Esophagus squamous epithelium (tissue), 4 donors: ENCODE measurements around the gene NFX1.
"Not testable (repeated sequence)": the region's sequence is repeated elsewhere in the genome, so short reads cannot be mapped to it uniquely, and the experiment has no call there.

Experiments
- POLR2A ChIP-seq, 4 donors: fragments of 450-650 bp; IDR thresholded peaks; one replicate each; pipeline ENCODE4 v1.6.1; 2017; ENCODE audit warnings: antibody characterized with exemption in 4 of 4, mild to moderate bottlenecking in 4 of 4, moderate library complexity in 3 of 4
- TF ChIP-seq, protein P1 (sequence below), 6 experiments: fragments of 450-650 bp in 4 of 6; fragments of 200-600 bp in 2 of 6; sonication (generic) in 2 of 6; IDR thresholded peaks; one replicate each; pipeline ENCODE4 v1.5.1; 2016 to 2019; ENCODE audit warnings: antibody characterized with exemption in 6 of 6, mild to moderate bottlenecking in 4 of 6, moderate library complexity in 4 of 6

DNA sequence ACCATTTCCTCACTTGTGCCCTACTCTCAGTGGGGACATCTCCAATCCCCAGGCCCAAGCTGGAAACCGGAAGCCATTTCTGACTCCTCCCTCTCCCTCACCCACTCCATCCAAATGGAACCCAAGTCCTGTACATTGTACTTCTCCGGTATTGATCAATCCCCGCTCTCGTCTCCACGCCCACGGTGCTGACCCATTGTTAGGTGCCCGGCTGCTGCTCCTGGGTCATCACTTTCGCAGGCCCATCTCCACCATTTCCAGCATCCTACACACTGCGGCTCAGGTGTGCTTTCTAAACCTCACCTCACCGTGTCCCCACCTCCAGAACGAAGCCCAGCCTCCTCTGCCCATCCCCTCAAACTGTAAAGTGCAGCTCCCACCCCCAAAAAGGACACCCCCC, 93.1 kb downstream of the NFX1 start:
- TF ChIP-seq, protein P1, sequence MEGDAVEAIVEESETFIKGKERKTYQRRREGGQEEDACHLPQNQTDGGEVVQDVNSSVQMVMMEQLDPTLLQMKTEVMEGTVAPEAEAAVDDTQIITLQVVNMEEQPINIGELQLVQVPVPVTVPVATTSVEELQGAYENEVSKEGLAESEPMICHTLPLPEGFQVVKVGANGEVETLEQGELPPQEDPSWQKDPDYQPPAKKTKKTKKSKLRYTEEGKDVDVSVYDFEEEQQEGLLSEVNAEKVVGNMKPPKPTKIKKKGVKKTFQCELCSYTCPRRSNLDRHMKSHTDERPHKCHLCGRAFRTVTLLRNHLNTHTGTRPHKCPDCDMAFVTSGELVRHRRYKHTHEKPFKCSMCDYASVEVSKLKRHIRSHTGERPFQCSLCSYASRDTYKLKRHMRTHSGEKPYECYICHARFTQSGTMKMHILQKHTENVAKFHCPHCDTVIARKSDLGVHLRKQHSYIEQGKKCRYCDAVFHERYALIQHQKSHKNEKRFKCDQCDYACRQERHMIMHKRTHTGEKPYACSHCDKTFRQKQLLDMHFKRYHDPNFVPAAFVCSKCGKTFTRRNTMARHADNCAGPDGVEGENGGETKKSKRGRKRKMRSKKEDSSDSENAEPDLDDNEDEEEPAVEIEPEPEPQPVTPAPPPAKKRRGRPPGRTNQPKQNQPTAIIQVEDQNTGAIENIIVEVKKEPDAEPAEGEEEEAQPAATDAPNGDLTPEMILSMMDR (IDR thresholded peaks at IDR 0.05), result not testable (repeated sequence)
- TF ChIP-seq POLR2A (IDR thresholded peaks at IDR 0.05), result not testable (repeated sequence)
